Neural crest cell (in vitro differentiated cells): ENCODE measurements around the gene TTC17. TPM values are rescaled to one million over a fixed set of nuclear protein-coding genes. Genes with fewer than 3 reads are reported as not detected.

Source experiments
- DNase-seq: peaks from one replicate; pipeline ENCODE4 v3.0.0; 2021; ENCODE audit warnings: low read depth, mixed read lengths, low spot score
- H3K27ac Mint-ChIP-seq: one replicate; pipeline ENCODE4 v1.8.0; 2021; ENCODE audit warnings: mild to moderate bottlenecking, mixed read lengths; ENCODE audit not compliant: unreplicated experiment
- H3K27me3 Mint-ChIP-seq: 2 replicates; pipeline ENCODE4 v1.8.0; 2021; ENCODE audit warnings: low read depth, mild to moderate bottlenecking, mixed read lengths
- H3K36me3 Mint-ChIP-seq: 2 replicates; pipeline ENCODE4 v1.8.0; 2021; ENCODE audit warnings: low read depth, mild to moderate bottlenecking, mixed read lengths
- H3K4me1 Mint-ChIP-seq: 2 replicates; pipeline ENCODE4 v1.8.0; 2021; ENCODE audit warnings: mixed read lengths
- H3K4me3 Mint-ChIP-seq: one replicate; pipeline ENCODE4 v1.8.0; 2021; ENCODE audit warnings: mild to moderate bottlenecking, mixed read lengths
- H3K9me3 Mint-ChIP-seq: 2 replicates; pipeline ENCODE4 v1.8.0; 2021; ENCODE audit warnings: mixed read lengths
- total RNA-seq: library from RNA; stranded (reverse); gene quantifications from 2 replicates; pipeline ENCODE4 v1.2.1, GENCODE V29; 2021
- TF ChIP-seq, protein P1 (sequence below): fragments of 200-600 bp; sonication (generic); conservative IDR thresholded peaks from 2 replicates; pipeline ENCODE4 v1.5.0; 2021; ENCODE audit warnings: antibody characterized with exemption, mild to moderate bottlenecking

TTC17 gene
- total RNA-seq, 1 donor from 2014 or later, result 74.3 TPM

- Mint-ChIP-seq H3K27me3 (no peaks in the 10 kb centered on the region), H3K36me3 (no peaks in the 10 kb centered on the region), H3K27ac (no peak overlapping the region), H3K9me3 (no peaks in the 10 kb centered on the region), H3K4me1 (peaks cover 25% of the 10 kb centered on the region), H3K4me3 (no peak overlapping the region)
- DNase-seq, result no peak
- TF ChIP-seq, protein P1, sequence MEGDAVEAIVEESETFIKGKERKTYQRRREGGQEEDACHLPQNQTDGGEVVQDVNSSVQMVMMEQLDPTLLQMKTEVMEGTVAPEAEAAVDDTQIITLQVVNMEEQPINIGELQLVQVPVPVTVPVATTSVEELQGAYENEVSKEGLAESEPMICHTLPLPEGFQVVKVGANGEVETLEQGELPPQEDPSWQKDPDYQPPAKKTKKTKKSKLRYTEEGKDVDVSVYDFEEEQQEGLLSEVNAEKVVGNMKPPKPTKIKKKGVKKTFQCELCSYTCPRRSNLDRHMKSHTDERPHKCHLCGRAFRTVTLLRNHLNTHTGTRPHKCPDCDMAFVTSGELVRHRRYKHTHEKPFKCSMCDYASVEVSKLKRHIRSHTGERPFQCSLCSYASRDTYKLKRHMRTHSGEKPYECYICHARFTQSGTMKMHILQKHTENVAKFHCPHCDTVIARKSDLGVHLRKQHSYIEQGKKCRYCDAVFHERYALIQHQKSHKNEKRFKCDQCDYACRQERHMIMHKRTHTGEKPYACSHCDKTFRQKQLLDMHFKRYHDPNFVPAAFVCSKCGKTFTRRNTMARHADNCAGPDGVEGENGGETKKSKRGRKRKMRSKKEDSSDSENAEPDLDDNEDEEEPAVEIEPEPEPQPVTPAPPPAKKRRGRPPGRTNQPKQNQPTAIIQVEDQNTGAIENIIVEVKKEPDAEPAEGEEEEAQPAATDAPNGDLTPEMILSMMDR, result no peak
Measured at GRCh38 chr11:43511959-43512358, 153.2 kb downstream of the TTC17 start.

- Mint-ChIP-seq H3K36me3 (no peaks in the 10 kb centered on the region), H3K27ac (no peak overlapping the region), H3K4me3 (no peak overlapping the region), H3K9me3 (peaks cover 2% of the 10 kb centered on the region), H3K4me1 (peaks cover 47% of the 10 kb centered on the region), H3K27me3 (no peaks in the 10 kb centered on the region)
- TF ChIP-seq, protein P1, result peak; percentile 50
- peak; percentile 25 for DNase-seq
Measured at GRCh38 chr11:43515090-43515489, 156.4 kb downstream of the TTC17 start.

- Mint-ChIP-seq H3K4me1 (peaks cover 56% of the 10 kb centered on the region), H3K27me3 (no peaks in the 10 kb centered on the region), H3K27ac (peak overlapping the region; percentile 85), H3K36me3 (peaks cover 5% of the 10 kb centered on the region), H3K4me3 (peak overlapping the region; percentile 40), H3K9me3 (peaks cover 9% of the 10 kb centered on the region)
- TF ChIP-seq, protein P1, result no peak
- DNase-seq, result peak; percentile 64
Measured at GRCh38 chr11:43516316-43516850, 157.7 kb downstream of the TTC17 start.

DNA sequence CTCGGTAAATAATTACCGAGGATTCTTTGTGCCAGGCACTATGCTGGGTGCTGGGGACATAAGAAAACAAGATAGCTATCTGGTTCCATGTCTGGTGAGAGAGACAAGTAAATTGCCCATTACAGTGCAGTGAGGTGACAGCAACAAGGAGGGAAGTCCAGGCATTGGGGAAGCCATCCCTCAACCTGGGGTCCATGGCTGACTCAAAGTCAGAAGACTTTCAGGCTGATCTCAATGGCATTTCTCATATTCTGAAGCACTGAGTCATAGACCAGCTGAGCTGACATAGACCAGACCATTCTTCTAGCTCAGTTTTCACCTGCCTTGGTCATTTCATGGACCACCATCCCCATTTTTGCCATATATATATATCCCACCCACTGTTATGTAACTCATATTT lies 158.8 kb downstream of the TTC17 start:
- TF ChIP-seq, protein P1, result no peak
- Mint-ChIP-seq H3K27ac (peak overlapping the region; percentile 83), H3K36me3 (peaks cover 5% of the 10 kb centered on the region), H3K4me3 (no peak overlapping the region), H3K27me3 (no peaks in the 10 kb centered on the region), H3K4me1 (peaks cover 56% of the 10 kb centered on the region), H3K9me3 (peaks cover 9% of the 10 kb centered on the region)
- DNase-seq, result no peak

- Mint-ChIP-seq H3K36me3 (peaks cover 5% of the 10 kb centered on the region), H3K4me1 (peaks cover 64% of the 10 kb centered on the region), H3K9me3 (peaks cover 9% of the 10 kb centered on the region), H3K27ac (peak overlapping the region; percentile 95), H3K27me3 (no peaks in the 10 kb centered on the region), H3K4me3 (no peak overlapping the region)
- TF ChIP-seq, protein P1, result no peak
- DNase-seq, result no peak
Measured at GRCh38 chr11:43518408-43519160, 159.9 kb downstream of the TTC17 start.
